ENCODE measurements around the gene ANO2.

ANO2 gene

DNA sequence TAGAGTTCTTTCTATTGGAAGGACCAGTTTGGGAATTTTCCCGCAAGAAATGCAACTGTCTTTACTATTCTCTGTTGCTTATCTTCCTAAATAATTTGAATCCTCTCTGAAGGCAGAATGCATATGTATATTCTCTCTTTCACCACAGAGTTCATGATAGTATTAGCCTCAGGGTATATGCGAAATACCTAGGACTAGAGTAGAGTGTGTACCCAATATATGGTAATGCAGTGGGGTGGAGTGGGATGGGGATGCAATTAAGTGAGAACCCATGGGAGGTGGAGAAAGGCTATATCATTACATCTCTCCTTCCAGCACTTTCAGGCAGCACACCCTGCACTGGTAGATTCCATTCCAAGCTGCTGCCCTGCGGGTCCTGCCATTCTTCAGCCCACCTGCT lies 207.3 kb downstream of the ANO2 start:
- TF ChIP-seq SIN3A (IDR thresholded peaks at IDR 0.05; ENCODE audit: borderline replicate concordance, insufficient read depth, low read length), result no peak
- TF ChIP-seq POLR2AphosphoS5 (IDR thresholded peaks at IDR 0.05; ENCODE audit: low read depth, low read length), result no peak
- TF ChIP-seq, protein P1, sequence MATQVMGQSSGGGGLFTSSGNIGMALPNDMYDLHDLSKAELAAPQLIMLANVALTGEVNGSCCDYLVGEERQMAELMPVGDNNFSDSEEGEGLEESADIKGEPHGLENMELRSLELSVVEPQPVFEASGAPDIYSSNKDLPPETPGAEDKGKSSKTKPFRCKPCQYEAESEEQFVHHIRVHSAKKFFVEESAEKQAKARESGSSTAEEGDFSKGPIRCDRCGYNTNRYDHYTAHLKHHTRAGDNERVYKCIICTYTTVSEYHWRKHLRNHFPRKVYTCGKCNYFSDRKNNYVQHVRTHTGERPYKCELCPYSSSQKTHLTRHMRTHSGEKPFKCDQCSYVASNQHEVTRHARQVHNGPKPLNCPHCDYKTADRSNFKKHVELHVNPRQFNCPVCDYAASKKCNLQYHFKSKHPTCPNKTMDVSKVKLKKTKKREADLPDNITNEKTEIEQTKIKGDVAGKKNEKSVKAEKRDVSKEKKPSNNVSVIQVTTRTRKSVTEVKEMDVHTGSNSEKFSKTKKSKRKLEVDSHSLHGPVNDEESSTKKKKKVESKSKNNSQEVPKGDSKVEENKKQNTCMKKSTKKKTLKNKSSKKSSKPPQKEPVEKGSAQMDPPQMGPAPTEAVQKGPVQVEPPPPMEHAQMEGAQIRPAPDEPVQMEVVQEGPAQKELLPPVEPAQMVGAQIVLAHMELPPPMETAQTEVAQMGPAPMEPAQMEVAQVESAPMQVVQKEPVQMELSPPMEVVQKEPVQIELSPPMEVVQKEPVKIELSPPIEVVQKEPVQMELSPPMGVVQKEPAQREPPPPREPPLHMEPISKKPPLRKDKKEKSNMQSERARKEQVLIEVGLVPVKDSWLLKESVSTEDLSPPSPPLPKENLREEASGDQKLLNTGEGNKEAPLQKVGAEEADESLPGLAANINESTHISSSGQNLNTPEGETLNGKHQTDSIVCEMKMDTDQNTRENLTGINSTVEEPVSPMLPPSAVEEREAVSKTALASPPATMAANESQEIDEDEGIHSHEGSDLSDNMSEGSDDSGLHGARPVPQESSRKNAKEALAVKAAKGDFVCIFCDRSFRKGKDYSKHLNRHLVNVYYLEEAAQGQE (IDR thresholded peaks at IDR 0.05; ENCODE audit: insufficient read depth in 1 of 2, low read depth in 2 of 2, low read length in 2 of 2), result no peak
- no peak for TF ChIP-seq TAF1 (IDR thresholded peaks at IDR 0.05; ENCODE audit: borderline replicate concordance, insufficient read depth, low read length)
- TF ChIP-seq FOXP2 (optimal IDR thresholded peaks at IDR 0.05; ENCODE audit: borderline replicate concordance, extremely low read depth, extremely low read length, insufficient read depth), result no peak

DNA sequence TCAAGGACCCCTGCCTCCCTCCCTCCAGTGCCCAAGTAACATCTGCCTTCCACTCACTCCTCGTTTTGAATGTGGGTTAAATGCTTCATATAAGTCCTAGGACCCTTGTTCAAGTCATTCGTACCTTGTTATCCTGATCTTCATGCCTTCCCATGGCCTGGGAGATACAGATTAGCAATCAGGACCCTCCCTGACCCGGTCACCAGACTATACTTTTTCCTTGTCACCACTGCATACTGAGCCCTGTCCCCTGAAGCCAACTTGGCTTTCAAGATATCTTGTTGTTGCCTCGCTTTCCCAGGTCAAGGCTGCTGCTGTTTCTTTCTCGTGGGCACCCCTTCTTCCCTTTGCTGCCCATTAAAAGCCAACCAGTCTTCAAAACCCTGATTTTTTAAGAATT lies 208.5 kb downstream of the ANO2 start:
- TF ChIP-seq, protein P1 (IDR thresholded peaks at IDR 0.05; ENCODE audit: insufficient read depth in 1 of 2, low read depth in 2 of 2, low read length in 2 of 2), result no peak
- TF ChIP-seq FOXP2 (optimal IDR thresholded peaks at IDR 0.05; ENCODE audit: borderline replicate concordance, extremely low read depth, extremely low read length, insufficient read depth) (no peak), SIN3A (IDR thresholded peaks at IDR 0.05; ENCODE audit: borderline replicate concordance, insufficient read depth, low read length) (no peak), POLR2AphosphoS5 (IDR thresholded peaks at IDR 0.05; ENCODE audit: low read depth, low read length) (no peak)

DNA sequence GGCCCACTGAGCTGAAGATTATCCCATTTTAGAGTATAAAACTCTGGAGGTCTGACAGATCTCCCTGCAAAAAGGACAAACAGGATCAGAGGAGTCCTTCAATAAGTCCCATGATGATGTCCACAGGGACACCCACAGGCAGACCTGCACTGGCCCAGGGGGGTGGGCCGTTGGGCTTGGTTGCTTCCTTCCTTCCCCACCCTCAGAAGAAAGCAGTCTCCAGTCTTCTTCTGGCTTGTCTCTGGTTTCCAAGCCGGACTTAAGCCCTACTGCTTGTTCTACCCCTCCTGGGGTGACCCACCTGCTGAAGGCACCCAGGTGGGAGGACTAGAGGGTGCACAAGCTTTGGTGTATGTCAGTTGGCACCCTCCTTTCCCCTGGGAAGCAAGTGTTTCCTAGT lies 209.0 kb downstream of the ANO2 start:
- no peak for TF ChIP-seq FOXP2 (optimal IDR thresholded peaks at IDR 0.05; ENCODE audit: borderline replicate concordance, extremely low read depth, extremely low read length, insufficient read depth)
- TF ChIP-seq TAF1 (IDR thresholded peaks at IDR 0.05; ENCODE audit: borderline replicate concordance, insufficient read depth, low read length), result no peak
- TF ChIP-seq, protein P1 (IDR thresholded peaks at IDR 0.05; ENCODE audit: insufficient read depth in 1 of 2, low read depth in 2 of 2, low read length in 2 of 2), result no peak
- no peak for TF ChIP-seq SIN3A (IDR thresholded peaks at IDR 0.05; ENCODE audit: borderline replicate concordance, insufficient read depth, low read length)
- TF ChIP-seq POLR2AphosphoS5 (IDR thresholded peaks at IDR 0.05; ENCODE audit: low read depth, low read length), result no peak

DNA sequence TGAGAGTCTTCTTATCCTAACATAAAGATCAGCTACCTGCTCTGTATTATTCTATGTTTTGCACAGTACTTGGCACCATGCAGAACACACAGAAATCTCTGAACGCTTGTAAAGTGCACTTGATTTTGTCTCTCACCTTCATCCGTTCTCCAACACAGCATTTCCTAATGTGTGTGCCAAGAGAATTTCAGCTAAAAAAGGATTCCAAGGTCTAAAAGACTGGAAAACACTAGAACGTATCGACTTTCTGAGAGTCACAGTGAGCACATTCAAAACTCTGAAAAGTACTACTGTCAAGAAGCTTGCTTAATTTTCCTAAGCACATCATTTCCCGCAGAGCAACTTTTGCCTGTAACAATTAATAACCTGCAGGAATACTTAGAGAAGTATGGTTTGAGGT lies 211.1 kb downstream of the ANO2 start:
- TF ChIP-seq FOXP2 (optimal IDR thresholded peaks at IDR 0.05; ENCODE audit: borderline replicate concordance, extremely low read depth, extremely low read length, insufficient read depth) (no peak), TAF1 (IDR thresholded peaks at IDR 0.05; ENCODE audit: borderline replicate concordance, insufficient read depth, low read length) (no peak), POLR2AphosphoS5 (IDR thresholded peaks at IDR 0.05; ENCODE audit: low read depth, low read length) (no peak), SIN3A (IDR thresholded peaks at IDR 0.05; ENCODE audit: borderline replicate concordance, insufficient read depth, low read length) (no peak)
- TF ChIP-seq, protein P1 (IDR thresholded peaks at IDR 0.05; ENCODE audit: insufficient read depth in 1 of 2, low read depth in 2 of 2, low read length in 2 of 2), result no peak
